Measurements from ENCODE around the gene TSEN54. TPM values are rescaled to one million over a fixed set of nuclear protein-coding genes. Genes with fewer than 3 reads are reported as not detected.

The TSEN54 gene
- total RNA-seq, 4 donors from 2014 or later = 15.8 to 26.5 (median 17.1) TPM

DNA sequence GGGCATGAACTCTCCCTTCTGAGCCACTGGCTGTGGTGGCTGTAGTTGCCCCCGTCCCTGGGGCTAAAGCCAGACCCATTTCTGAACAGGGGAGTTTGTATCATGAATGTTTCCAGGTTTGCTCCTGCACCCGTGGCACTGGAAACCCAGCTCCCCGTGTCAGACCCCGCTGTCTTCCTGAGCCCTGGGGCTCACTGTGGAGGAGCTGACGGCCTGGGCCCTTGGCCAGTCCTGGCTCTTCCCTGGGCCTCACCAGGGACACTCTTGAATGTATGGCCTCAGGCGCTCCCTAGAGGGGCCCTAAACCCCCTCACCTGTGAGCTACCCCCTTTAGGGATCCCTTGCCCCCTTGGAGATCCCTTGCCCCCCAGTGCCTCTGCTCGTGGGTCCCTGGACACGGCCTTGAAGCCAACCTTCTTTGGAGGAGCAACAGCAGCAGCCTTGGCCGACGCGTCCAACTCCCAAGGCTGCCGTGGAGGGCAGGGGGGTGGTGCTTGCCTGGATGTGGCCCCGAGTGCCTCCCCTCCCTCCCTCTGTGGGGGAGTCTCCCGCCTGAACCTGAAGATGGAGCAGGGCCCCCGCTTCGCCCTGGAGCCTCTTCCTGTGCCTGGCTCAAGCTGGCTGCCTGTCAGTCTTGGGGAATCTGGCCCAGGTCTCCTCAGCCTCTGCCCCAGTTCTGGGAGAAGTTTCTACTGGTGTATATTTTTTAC lies 16.9 kb upstream of the TSEN54 start:
- H3K4me1 ChIP-seq = peaks cover 0 to 58% (median 9%) of the 10 kb centered on the region in 3 donors
- TF ChIP-seq EP300 (IDR thresholded peaks at IDR 0.05) (no peak), POLR2A (IDR thresholded peaks at IDR 0.05) (no peak), POLR2AphosphoS5 (IDR thresholded peaks at IDR 0.05) (no peak)
- TF ChIP-seq, protein P1, sequence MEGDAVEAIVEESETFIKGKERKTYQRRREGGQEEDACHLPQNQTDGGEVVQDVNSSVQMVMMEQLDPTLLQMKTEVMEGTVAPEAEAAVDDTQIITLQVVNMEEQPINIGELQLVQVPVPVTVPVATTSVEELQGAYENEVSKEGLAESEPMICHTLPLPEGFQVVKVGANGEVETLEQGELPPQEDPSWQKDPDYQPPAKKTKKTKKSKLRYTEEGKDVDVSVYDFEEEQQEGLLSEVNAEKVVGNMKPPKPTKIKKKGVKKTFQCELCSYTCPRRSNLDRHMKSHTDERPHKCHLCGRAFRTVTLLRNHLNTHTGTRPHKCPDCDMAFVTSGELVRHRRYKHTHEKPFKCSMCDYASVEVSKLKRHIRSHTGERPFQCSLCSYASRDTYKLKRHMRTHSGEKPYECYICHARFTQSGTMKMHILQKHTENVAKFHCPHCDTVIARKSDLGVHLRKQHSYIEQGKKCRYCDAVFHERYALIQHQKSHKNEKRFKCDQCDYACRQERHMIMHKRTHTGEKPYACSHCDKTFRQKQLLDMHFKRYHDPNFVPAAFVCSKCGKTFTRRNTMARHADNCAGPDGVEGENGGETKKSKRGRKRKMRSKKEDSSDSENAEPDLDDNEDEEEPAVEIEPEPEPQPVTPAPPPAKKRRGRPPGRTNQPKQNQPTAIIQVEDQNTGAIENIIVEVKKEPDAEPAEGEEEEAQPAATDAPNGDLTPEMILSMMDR (IDR thresholded peaks at IDR 0.05) = no peak
- no peak for ATAC-seq

DNA sequence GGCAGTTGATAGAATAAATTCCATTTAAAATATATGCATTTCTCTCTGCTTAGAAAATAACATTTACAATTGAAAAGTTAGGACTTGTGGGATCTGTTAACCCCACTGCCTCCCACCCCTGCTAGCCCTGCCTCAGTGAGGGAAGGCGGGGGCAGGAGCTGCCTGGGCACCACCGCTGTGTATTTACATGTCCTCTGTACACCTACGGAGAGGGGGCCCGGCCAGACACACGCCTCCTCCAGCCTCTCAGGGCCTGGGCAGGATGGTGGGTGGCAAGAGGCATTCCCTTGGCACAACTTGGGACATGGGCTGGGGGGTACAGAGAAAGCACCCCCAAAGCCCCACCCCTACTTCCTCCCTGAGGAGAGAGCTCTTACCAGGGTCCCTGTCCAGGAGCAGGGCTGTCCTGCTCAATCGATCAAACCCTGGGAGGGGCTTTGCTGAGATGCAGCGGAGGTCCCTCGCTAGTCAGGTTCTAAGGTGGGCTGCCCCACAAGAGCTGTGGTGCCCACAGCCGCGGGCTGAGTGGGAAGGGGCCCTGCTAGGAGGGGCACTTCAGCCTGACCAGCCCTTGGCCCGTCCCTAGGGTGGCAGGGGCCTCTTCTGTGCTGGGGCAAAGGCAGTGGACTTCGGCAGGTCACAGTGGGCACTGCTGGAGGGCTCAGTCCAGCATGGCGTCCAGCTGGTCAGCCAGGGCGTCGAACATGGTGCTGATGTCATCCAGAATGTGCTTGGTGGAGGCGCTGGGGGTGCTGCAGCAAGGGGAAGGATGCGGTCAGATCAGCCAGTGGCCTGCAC lies 15.7 kb upstream of the TSEN54 start:
- peaks cover 0 to 63% (median 9%) of the 10 kb centered on the region in 3 donors for H3K4me1 ChIP-seq
- H3K36me3 ChIP-seq = peaks cover 0 to 98% of the 10 kb centered on the region in 2 donors
- H3K4me3 ChIP-seq = no peak overlapping the region
- no peaks in the 10 kb centered on the region for H3K9me3 ChIP-seq
- H3K27ac ChIP-seq = peak overlapping the region in 3 of 4 donors; percentile 70 to 74 (median 73)
- H3K27me3 ChIP-seq = no peaks in the 10 kb centered on the region
- WGBS, 2 donors (ENCODE audit: low coverage in 1 of 2) = no CpG with 5 or more reads among the region's 17 CpGs
- ATAC-seq = no peak
- TF ChIP-seq POLR2A (IDR thresholded peaks at IDR 0.05) = no peak
- TF ChIP-seq, protein P1 (IDR thresholded peaks at IDR 0.05) = no peak
- no peak for TF ChIP-seq POLR2AphosphoS5 (IDR thresholded peaks at IDR 0.05)
- no peak for TF ChIP-seq EP300 (IDR thresholded peaks at IDR 0.05)

More for the DNA sequence above, 16.9 kb upstream of the TSEN54 start:
- H3K36me3 ChIP-seq = peaks cover 0 to 98% of the 10 kb centered on the region in 2 donors
- no peak overlapping the region for H3K4me3 ChIP-seq
- H3K9me3 ChIP-seq = no peaks in the 10 kb centered on the region
- WGBS, 2 donors (ENCODE audit: low coverage in 1 of 2) = 40 to 60% methylated on average over 1 to 4 of the region's 16 CpGs
- H3K27me3 ChIP-seq = no peaks in the 10 kb centered on the region
- peak overlapping the region in 3 of 4 donors; percentile 70 to 74 (median 73) for H3K27ac ChIP-seq

- no peaks in the 10 kb centered on the region for H3K27me3 ChIP-seq
- peak overlapping the region in 3 of 4 donors; percentile 70 to 74 (median 73) for H3K27ac ChIP-seq
- no peak for TF ChIP-seq POLR2A (IDR thresholded peaks at IDR 0.05)
- no peak for TF ChIP-seq EP300 (IDR thresholded peaks at IDR 0.05)
- no peak for TF ChIP-seq POLR2AphosphoS5 (IDR thresholded peaks at IDR 0.05)
- TF ChIP-seq, protein P1 (IDR thresholded peaks at IDR 0.05) = no peak
- H3K4me3 ChIP-seq = no peak overlapping the region
- ATAC-seq = peak; percentile 24
- WGBS, 2 donors (ENCODE audit: low coverage in 1 of 2) = no CpG with 5 or more reads among the region's 21 CpGs
- H3K9me3 ChIP-seq = no peaks in the 10 kb centered on the region
- peaks cover 0 to 63% (median 9%) of the 10 kb centered on the region in 3 donors for H3K4me1 ChIP-seq
- peaks cover 0 to 98% of the 10 kb centered on the region in 2 donors for H3K36me3 ChIP-seq
These were observed 14.8 kb upstream of the TSEN54 start for GRCh38 chr17:75501378-75502071.

- Histone ChIP-seq H3K4me3 (no peak overlapping the region), H3K9me3 (no peaks in the 10 kb centered on the region), H3K27me3 (no peaks in the 10 kb centered on the region), H3K4me1 (peaks cover 0 to 67% (median 9%) of the 10 kb centered on the region in 3 donors), H3K36me3 (peaks cover 0 to 98% of the 10 kb centered on the region in 2 donors), H3K27ac (peak overlapping the region in 3 of 4 donors; percentile 70 to 74 (median 73))
- WGBS, 2 donors (ENCODE audit: low coverage in 1 of 2) = 93% methylated on average over 3 of the region's 40 CpGs; no CpG with 5 or more reads in 1 of the 2 donors
- no peak for TF ChIP-seq EP300 (IDR thresholded peaks at IDR 0.05)
- TF ChIP-seq, protein P1 (IDR thresholded peaks at IDR 0.05) = no peak
- TF ChIP-seq POLR2AphosphoS5 (IDR thresholded peaks at IDR 0.05) = no peak
- no peak for TF ChIP-seq POLR2A (IDR thresholded peaks at IDR 0.05)
- no peak for ATAC-seq
These were observed 14.1 kb upstream of the TSEN54 start for GRCh38 chr17:75502072-75502720.
